HepG2 (cell line): ENCODE data around the gene PSMB3. TPM values are rescaled to one million over a fixed set of nuclear protein-coding genes. Genes with fewer than 3 reads are reported as not detected.

Experiments used
- ARNTL ChIP-seq: sonication (generic); formaldehyde crosslinking; IDR thresholded peaks from 2 replicates; pipeline ENCODE4 v1.4.0; 2020; ENCODE audit warnings: mild to moderate bottlenecking, missing genetic modification reagents
- ELF3 ChIP-seq: IDR thresholded peaks from 2 replicates; pipeline ENCODE4 v1.6.1; 2016; ENCODE audit warnings: missing genetic modification reagents, missing compliant biosample characterization
- ETV5 ChIP-seq: IDR thresholded peaks from 2 replicates; pipeline ENCODE4 v1.6.1; 2018; ENCODE audit warnings: missing biosample characterization, missing genetic modification reagents, inconsistent platforms, borderline replicate concordance
- GATA4 ChIP-seq: sonication (generic); IDR thresholded peaks from 2 replicates; pipeline ENCODE4 v1.6.1; 2016; ENCODE audit warnings: antibody characterized with exemption, low read depth, borderline replicate concordance
- HNRNPK ChIP-seq: fragments of 200-400 bp; formaldehyde crosslinking; IDR thresholded peaks from 2 replicates; pipeline ENCODE4 v1.6.1; 2018; ENCODE audit warnings: low read length, low read depth, moderate library complexity, mild to moderate bottlenecking; ENCODE audit not compliant: poor library complexity, severe bottlenecking
- MLLT10 ChIP-seq: sonication (generic); formaldehyde crosslinking; IDR thresholded peaks from 2 replicates; pipeline ENCODE4 v1.4.0; 2020; ENCODE audit warnings: missing genetic modification reagents
- MNT ChIP-seq: fragments of 450-650 bp; IDR thresholded peaks from 2 replicates; pipeline ENCODE4 v1.6.1; 2016
- NCOA2 ChIP-seq: sonication (generic); formaldehyde crosslinking; IDR thresholded peaks from 2 replicates; pipeline ENCODE4 v1.8.0; 2022; ENCODE audit warnings: inconsistent platforms
- NR3C1 ChIP-seq: sonication (generic); formaldehyde crosslinking; IDR thresholded peaks from 2 replicates; pipeline ENCODE4 v1.4.0; 2020; ENCODE audit warnings: missing genetic modification reagents
- SMARCC2 ChIP-seq: fragments of 450-650 bp; IDR thresholded peaks from 2 replicates; pipeline ENCODE4 v1.6.1; 2017; ENCODE audit warnings: antibody characterized with exemption, mild to moderate bottlenecking
- SNAI1 ChIP-seq: sonication (generic); formaldehyde crosslinking; IDR thresholded peaks from 2 replicates; pipeline ENCODE4 v1.5.0; 2020; ENCODE audit warnings: mild to moderate bottlenecking, missing genetic modification reagents, borderline replicate concordance
- TEAD3 ChIP-seq: optimal IDR thresholded peaks from 2 replicates; pipeline ENCODE3; 2016; ENCODE audit warnings: borderline replicate concordance
- U2AF1 ChIP-seq: fragments of 200-400 bp; formaldehyde crosslinking; optimal IDR thresholded peaks from 2 replicates; pipeline ENCODE3; 2017; ENCODE audit warnings: mild to moderate bottlenecking, low read depth, low read length
- ZC3H4 ChIP-seq: sonication (generic); formaldehyde crosslinking; IDR thresholded peaks from 2 replicates; pipeline ENCODE4 v1.4.0; 2020; ENCODE audit warnings: missing genetic modification reagents, borderline replicate concordance
- ZFP37 ChIP-seq: sonication (generic); formaldehyde crosslinking; IDR thresholded peaks from 2 replicates; pipeline ENCODE4 v1.4.0; 2020; ENCODE audit warnings: missing genetic modification reagents, borderline replicate concordance
- ZHX1 ChIP-seq: sonication (generic); formaldehyde crosslinking; IDR thresholded peaks from 2 replicates; pipeline ENCODE4 v1.8.1; 2022; ENCODE audit warnings: low read depth, mild to moderate bottlenecking, missing genetic modification reagents
- ZKSCAN1 ChIP-seq: fragments of 150-350 bp; IDR thresholded peaks from 2 replicates; pipeline ENCODE4 v1.6.1; 2014; ENCODE audit warnings: low read length
- ZNF432 ChIP-seq: sonication (generic); formaldehyde crosslinking; IDR thresholded peaks from 2 replicates; pipeline ENCODE4 v1.5.0; 2020; ENCODE audit warnings: missing genetic modification reagents, mild to moderate bottlenecking, borderline replicate concordance
- ZNF446 ChIP-seq: sonication (generic); formaldehyde crosslinking; IDR thresholded peaks from 2 replicates; pipeline ENCODE4 v1.5.0; 2020; ENCODE audit warnings: mild to moderate bottlenecking, missing genetic modification reagents
- ZNF562 ChIP-seq: sonication (generic); formaldehyde crosslinking; IDR thresholded peaks from 2 replicates; pipeline ENCODE4 v1.8.0; 2022; ENCODE audit warnings: missing genetic modification reagents, borderline replicate concordance
- ZSCAN30 ChIP-seq: sonication (generic); formaldehyde crosslinking; IDR thresholded peaks from 2 replicates; pipeline ENCODE4 v1.5.0; 2020; ENCODE audit warnings: mild to moderate bottlenecking, missing genetic modification reagents
- polyA plus RNA-seq, 8 experiments: library from polyadenylated mRNA; depleted of rRNA in 3 of 8; stranded (reverse) in 7 of 8; unstranded in 1 of 8; fragments of >200 nt; fragmentation: Illumina TruSeq in 4 of 8; extraction: Trizol in 4 of 8; gene quantifications; 2 replicates each; pipeline versions ENCODE4 v1.2.1 to v1.2.3, GENCODE V29; 2011 to 2016; ENCODE audit warnings: low read depth in 4 of 8, missing spikeins in 1 of 8, mixed read lengths in 1 of 8; ENCODE audit not compliant: insufficient read depth in 1 of 8
- total RNA-seq, 5 experiments: library from RNA; depleted of rRNA; stranded (reverse); fragments of >200 nt; fragmentation: Illumina TruSeq; extraction: Trizol; gene quantifications; 2 replicates each; pipeline ENCODE4 v1.2.3, GENCODE V29; 2016; ENCODE audit warnings: low read depth in 1 of 5
- TF ChIP-seq, protein P1 (sequence below): sonication (generic); formaldehyde crosslinking; IDR thresholded peaks from 2 replicates; pipeline ENCODE4 v1.4.0; 2020; ENCODE audit warnings: missing genetic modification reagents, mild to moderate bottlenecking, borderline replicate concordance
- TF ChIP-seq, protein P2 (sequence below): IDR thresholded peaks from 2 replicates; pipeline ENCODE4 v1.6.1; 2016; ENCODE audit warnings: missing genetic modification reagents, missing compliant biosample characterization

PSMB3 gene
- total and polyA plus RNA-seq, 2 of the 13 experiments (the other 11 are each of a cell fraction or from before 2014, with no cell fraction given): 366 to 517 TPM

GRCh38 chr17:38705803-38706504 is 46.6 kb upstream of the PSMB3 start (continued):
- TF ChIP-seq SNAI1 (CRISPR knock-in tag) (no peak), ELF3 (peak; percentile 65), ZKSCAN1 (no peak), ZC3H4 (CRISPR knock-in tag) (no peak), ZNF562 (CRISPR knock-in tag) (no peak), GATA4 (no peak), ZSCAN30 (CRISPR knock-in tag) (no peak), MLLT10 (CRISPR knock-in tag) (no peak), ETV5 (CRISPR knock-in tag) (peak; percentile 91), ZNF446 (peak; percentile 84), U2AF1 (peak; percentile 21), MNT (no peak), ZHX1 (CRISPR knock-in tag) (no peak), SMARCC2 (no peak), TEAD3 (peak; percentile 13), NCOA2 (CRISPR knock-in tag) (0 out of 2 replicates have a peak, but pooled peaks have one; percentile 12), ZFP37 (CRISPR knock-in tag) (0 out of 2 replicates have a peak, but pooled peaks have one; percentile 20), ARNTL (CRISPR knock-in tag) (no peak), HNRNPK (no peak), ZNF432 (no peak), NR3C1 (CRISPR knock-in tag) (no peak)
- TF ChIP-seq, protein P1, sequence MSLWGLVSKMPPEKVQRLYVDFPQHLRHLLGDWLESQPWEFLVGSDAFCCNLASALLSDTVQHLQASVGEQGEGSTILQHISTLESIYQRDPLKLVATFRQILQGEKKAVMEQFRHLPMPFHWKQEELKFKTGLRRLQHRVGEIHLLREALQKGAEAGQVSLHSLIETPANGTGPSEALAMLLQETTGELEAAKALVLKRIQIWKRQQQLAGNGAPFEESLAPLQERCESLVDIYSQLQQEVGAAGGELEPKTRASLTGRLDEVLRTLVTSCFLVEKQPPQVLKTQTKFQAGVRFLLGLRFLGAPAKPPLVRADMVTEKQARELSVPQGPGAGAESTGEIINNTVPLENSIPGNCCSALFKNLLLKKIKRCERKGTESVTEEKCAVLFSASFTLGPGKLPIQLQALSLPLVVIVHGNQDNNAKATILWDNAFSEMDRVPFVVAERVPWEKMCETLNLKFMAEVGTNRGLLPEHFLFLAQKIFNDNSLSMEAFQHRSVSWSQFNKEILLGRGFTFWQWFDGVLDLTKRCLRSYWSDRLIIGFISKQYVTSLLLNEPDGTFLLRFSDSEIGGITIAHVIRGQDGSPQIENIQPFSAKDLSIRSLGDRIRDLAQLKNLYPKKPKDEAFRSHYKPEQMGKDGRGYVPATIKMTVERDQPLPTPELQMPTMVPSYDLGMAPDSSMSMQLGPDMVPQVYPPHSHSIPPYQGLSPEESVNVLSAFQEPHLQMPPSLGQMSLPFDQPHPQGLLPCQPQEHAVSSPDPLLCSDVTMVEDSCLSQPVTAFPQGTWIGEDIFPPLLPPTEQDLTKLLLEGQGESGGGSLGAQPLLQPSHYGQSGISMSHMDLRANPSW (CRISPR knock-in tag): no peak
- TF ChIP-seq, protein P2, sequence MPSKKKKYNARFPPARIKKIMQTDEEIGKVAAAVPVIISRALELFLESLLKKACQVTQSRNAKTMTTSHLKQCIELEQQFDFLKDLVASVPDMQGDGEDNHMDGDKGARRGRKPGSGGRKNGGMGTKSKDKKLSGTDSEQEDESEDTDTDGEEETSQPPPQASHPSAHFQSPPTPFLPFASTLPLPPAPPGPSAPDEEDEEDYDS (CRISPR knock-in tag): no peak
